ENCODE measurements around the gene ABCA8.

ABCA8 gene

GRCh38 chr17:68821860-68822696 lies 133.1 kb downstream of the ABCA8 start:
- DNase-seq = no peak

GRCh38 chr17:68820825-68821481 lies 134.2 kb downstream of the ABCA8 start:
- no peak for DNase-seq

GRCh38 chr17:68820476-68820824 lies 134.7 kb downstream of the ABCA8 start:
- DNase-seq = no peak

- DNase-seq = no peak
Observed at GRCh38 chr17:68819465-68819864, 135.7 kb downstream of the ABCA8 start.

Data from stimulated activated CD4-positive, alpha-beta T cell treated with anti-CD3 and anti-CD28 coated beads, Interleukin-2, amount 100 ng/mL, for 48 hours (primary cell).